Measurements from ENCODE around the gene DIPK1A.
"Not testable (repeated sequence)": the region's sequence is repeated elsewhere in the genome, so short reads cannot be mapped to it uniquely, and the experiment has no call there.

The DIPK1A gene

GRCh38 chr1:92989936-92990583 lies 28.8 kb upstream of the DIPK1A start:
- H3K9ac ChIP-seq (ENCODE audit: insufficient read length): no peak overlapping the region
- TF ChIP-seq FOXP2 (optimal IDR thresholded peaks at IDR 0.05; ENCODE audit: control extremely low read depth, extremely low read length, insufficient read depth): no peak
- TF ChIP-seq POLR2AphosphoS5 (IDR thresholded peaks at IDR 0.05; ENCODE audit: borderline replicate concordance, low read depth, low read length): no peak
- no peak for TF ChIP-seq EZH2 (IDR thresholded peaks at IDR 0.05)
- DNase-seq (ENCODE audit: low read depth, low spot score): no peak
- no peaks in the 10 kb centered on the region for H3K9me3 ChIP-seq (ENCODE audit: low read depth, low read length)
- no peak overlapping the region for H3K4me3 ChIP-seq
- H3K36me3 ChIP-seq (ENCODE audit: insufficient read depth, low read length): no peaks in the 10 kb centered on the region
- no peak overlapping the region for H3K27ac ChIP-seq

- H3K4me3 ChIP-seq: no peak overlapping the region
Measured at GRCh38 chr1:92989253-92989652, 28.0 kb upstream of the DIPK1A start.

GRCh38 chr1:92987462-92987861 lies 26.2 kb upstream of the DIPK1A start:
- H3K27ac ChIP-seq: no peak overlapping the region
- no peak for DNase-seq (ENCODE audit: low read depth, low spot score)
- no peak overlapping the region for H3K4me3 ChIP-seq
- no peaks in the 10 kb centered on the region for H3K9me3 ChIP-seq (ENCODE audit: low read depth, low read length)
- TF ChIP-seq EZH2 (IDR thresholded peaks at IDR 0.05) (no peak), POLR2AphosphoS5 (IDR thresholded peaks at IDR 0.05; ENCODE audit: borderline replicate concordance, low read depth, low read length) (no peak), FOXP2 (optimal IDR thresholded peaks at IDR 0.05; ENCODE audit: control extremely low read depth, extremely low read length, insufficient read depth) (no peak)
- H3K9ac ChIP-seq (ENCODE audit: insufficient read length): no peak overlapping the region
- no peaks in the 10 kb centered on the region for H3K36me3 ChIP-seq (ENCODE audit: insufficient read depth, low read length)

More at GRCh38 chr1:92989253-92989652, 28.0 kb upstream of the DIPK1A start:
- Histone ChIP-seq H3K27ac (no peak overlapping the region), H3K9me3 (ENCODE audit: low read depth, low read length) (no peaks in the 10 kb centered on the region), H3K36me3 (ENCODE audit: insufficient read depth, low read length) (no peaks in the 10 kb centered on the region), H3K9ac (ENCODE audit: insufficient read length) (no peak overlapping the region)
- DNase-seq (ENCODE audit: low read depth, low spot score): no peak
- TF ChIP-seq FOXP2 (optimal IDR thresholded peaks at IDR 0.05; ENCODE audit: control extremely low read depth, extremely low read length, insufficient read depth): no peak
- TF ChIP-seq POLR2AphosphoS5 (IDR thresholded peaks at IDR 0.05; ENCODE audit: borderline replicate concordance, low read depth, low read length): no peak
- no peak for TF ChIP-seq EZH2 (IDR thresholded peaks at IDR 0.05)

GRCh38 chr1:92985101-92985500 lies 23.8 kb upstream of the DIPK1A start:
- Histone ChIP-seq H3K9me3 (ENCODE audit: low read depth, low read length) (no peaks in the 10 kb centered on the region), H3K9ac (ENCODE audit: insufficient read length) (no peak overlapping the region), H3K36me3 (ENCODE audit: insufficient read depth, low read length) (no peaks in the 10 kb centered on the region), H3K27ac (no peak overlapping the region), H3K4me3 (no peak overlapping the region)
- no peak for DNase-seq (ENCODE audit: low read depth, low spot score)
- TF ChIP-seq EZH2 (IDR thresholded peaks at IDR 0.05) (no peak), POLR2AphosphoS5 (IDR thresholded peaks at IDR 0.05; ENCODE audit: borderline replicate concordance, low read depth, low read length) (no peak), FOXP2 (optimal IDR thresholded peaks at IDR 0.05; ENCODE audit: control extremely low read depth, extremely low read length, insufficient read depth) (no peak)

- H3K4me3 ChIP-seq: no peak overlapping the region
- no peaks in the 10 kb centered on the region for H3K9me3 ChIP-seq (ENCODE audit: low read depth, low read length)
- no peaks in the 10 kb centered on the region for H3K36me3 ChIP-seq (ENCODE audit: insufficient read depth, low read length)
- H3K27ac ChIP-seq: no peak overlapping the region
- no peak overlapping the region for H3K9ac ChIP-seq (ENCODE audit: insufficient read length)
- DNase-seq (ENCODE audit: low read depth, low spot score): no peak
- TF ChIP-seq FOXP2 (optimal IDR thresholded peaks at IDR 0.05; ENCODE audit: control extremely low read depth, extremely low read length, insufficient read depth) (no peak), EZH2 (IDR thresholded peaks at IDR 0.05) (no peak), POLR2AphosphoS5 (IDR thresholded peaks at IDR 0.05; ENCODE audit: borderline replicate concordance, low read depth, low read length) (no peak)
Measured at GRCh38 chr1:92980732-92981647, 19.7 kb upstream of the DIPK1A start.

- H3K9ac ChIP-seq (ENCODE audit: insufficient read length): no peak overlapping the region
- H3K36me3 ChIP-seq (ENCODE audit: insufficient read depth, low read length): no peaks in the 10 kb centered on the region
- no peak overlapping the region for H3K4me3 ChIP-seq
- TF ChIP-seq FOXP2 (optimal IDR thresholded peaks at IDR 0.05; ENCODE audit: control extremely low read depth, extremely low read length, insufficient read depth) (no peak), EZH2 (IDR thresholded peaks at IDR 0.05) (no peak), POLR2AphosphoS5 (IDR thresholded peaks at IDR 0.05; ENCODE audit: borderline replicate concordance, low read depth, low read length) (no peak)
- H3K9me3 ChIP-seq (ENCODE audit: low read depth, low read length): no peaks in the 10 kb centered on the region
- DNase-seq (ENCODE audit: low read depth, low spot score): no peak
- H3K27ac ChIP-seq: no peak overlapping the region
Measured at GRCh38 chr1:92975551-92976232, 14.4 kb upstream of the DIPK1A start.

GRCh38 chr1:92974112-92974511 lies 12.8 kb upstream of the DIPK1A start:
- H3K36me3 ChIP-seq (ENCODE audit: insufficient read depth, low read length); H3K27ac ChIP-seq; H3K9me3 ChIP-seq (ENCODE audit: low read depth, low read length); DNase-seq (ENCODE audit: low read depth, low spot score); H3K4me3 ChIP-seq; H3K9ac ChIP-seq (ENCODE audit: insufficient read length): not testable (repeated sequence)

- Histone ChIP-seq H3K4me3 (no peak overlapping the region), H3K27ac (no peak overlapping the region), H3K9me3 (ENCODE audit: low read depth, low read length) (no peaks in the 10 kb centered on the region), H3K9ac (ENCODE audit: insufficient read length) (no peak overlapping the region), H3K36me3 (ENCODE audit: insufficient read depth, low read length) (no peaks in the 10 kb centered on the region)
- TF ChIP-seq FOXP2 (optimal IDR thresholded peaks at IDR 0.05; ENCODE audit: control extremely low read depth, extremely low read length, insufficient read depth) (no peak), POLR2AphosphoS5 (IDR thresholded peaks at IDR 0.05; ENCODE audit: borderline replicate concordance, low read depth, low read length) (no peak), EZH2 (IDR thresholded peaks at IDR 0.05) (no peak)
- no peak for DNase-seq (ENCODE audit: low read depth, low spot score)
Measured at GRCh38 chr1:92973203-92973897, 12.1 kb upstream of the DIPK1A start.
